ENCODE results near the gene PTGES. TPM values are rescaled to one million over a fixed set of nuclear protein-coding genes. Genes with fewer than 3 reads are reported as not detected.
"Not testable (repeated sequence)": the region's sequence is repeated elsewhere in the genome, so short reads cannot be mapped to it uniquely, and the experiment has no call there.

The PTGES gene
- polyA plus RNA-seq (ENCODE audit: insufficient read length), result 4.3 TPM
- long read RNA-seq, donor 1, partial matches to known transcripts, result 0 of 3 reads
- long read RNA-seq, donor 1, other reads (novel, unspliced or antisense), result 0 of 3 reads
- long read RNA-seq, donor 2, partial matches to known transcripts, result 0 of 2 reads
- long read RNA-seq, donor 2, other reads (novel, unspliced or antisense), result 0 of 2 reads
- long read RNA-seq, donor 3, result 0 reads
- long read RNA-seq, donor 4, result 0 reads
- long read RNA-seq, donor 5, partial matches to known transcripts, result 0 of 4 reads
- long read RNA-seq, donor 5, other reads (novel, unspliced or antisense), result 0 of 4 reads
- long read RNA-seq, donor 6, partial matches to known transcripts, result 0 of 1 reads
- long read RNA-seq, donor 6, other reads (novel, unspliced or antisense), result 0 of 1 reads
- long read RNA-seq, donor 7, partial matches to known transcripts, result 0 of 2 reads
- long read RNA-seq, donor 7, other reads (novel, unspliced or antisense), result 0 of 2 reads
- long read RNA-seq, donor 8, result 0 reads

- peak; percentile 62 for DNase-seq
Measured at GRCh38 chr9:129752900-129753729, at the start of gene PTGES. PTGES (minus strand) TSS chr9:129753042; CDS start chr9:129753012, 30 bp downstream.

GRCh38 chr9:129801504-129801903, 48.7 kb upstream of the PTGES start:
- DNase-seq, result no peak

- DNase-seq, result no peak
Measured at GRCh38 chr9:129798973-129799372, 46.1 kb upstream of the PTGES start.

- not testable (repeated sequence) for DNase-seq
Measured at GRCh38 chr9:129796029-129796428, 43.2 kb upstream of the PTGES start.

GRCh38 chr9:129794549-129794948, 41.7 kb upstream of the PTGES start:
- no peak for DNase-seq

GRCh38 chr9:129786481-129786880, 33.6 kb upstream of the PTGES start:
- DNase-seq, result no peak

GRCh38 chr9:129785866-129786265, 33.0 kb upstream of the PTGES start:
- DNase-seq, result no peak

GRCh38 chr9:129784970-129785369, 32.1 kb upstream of the PTGES start:
- DNase-seq, result not testable (repeated sequence)

- peak; percentile 69 for DNase-seq
Measured at GRCh38 chr9:129783516-129784361, 30.9 kb upstream of the PTGES start.

- DNase-seq, result no peak
Measured at GRCh38 chr9:129781981-129782380, 29.1 kb upstream of the PTGES start.

- DNase-seq, result no peak
Measured at GRCh38 chr9:129781131-129781530, 28.3 kb upstream of the PTGES start.

GRCh38 chr9:129779560-129780190, 26.8 kb upstream of the PTGES start:
- DNase-seq, result no peak

GRCh38 chr9:129778469-129778868, 25.6 kb upstream of the PTGES start:
- DNase-seq, result no peak

- DNase-seq, result no peak
Measured at GRCh38 chr9:129777769-129778130, 24.9 kb upstream of the PTGES start.

- peak; percentile 71 for DNase-seq
Measured at GRCh38 chr9:129776938-129777768, 24.3 kb upstream of the PTGES start.

- DNase-seq, result no peak
Measured at GRCh38 chr9:129776566-129776937, 23.7 kb upstream of the PTGES start.

- not testable (repeated sequence) for DNase-seq
Measured at GRCh38 chr9:129776096-129776495, 23.3 kb upstream of the PTGES start.

GRCh38 chr9:129775448-129775798, 22.6 kb upstream of the PTGES start:
- no peak for DNase-seq

GRCh38 chr9:129774791-129775447, 22.1 kb upstream of the PTGES start:
- DNase-seq, result no peak
